Effector CD4-positive, alpha-beta T cell (primary cell): ENCODE results near the gene CSTB.

ENCODE experiments used
- DNase-seq: peaks from one replicate; pipeline ENCODE4 v3.0.0-alpha.2; 2020

Gene CSTB

DNA sequence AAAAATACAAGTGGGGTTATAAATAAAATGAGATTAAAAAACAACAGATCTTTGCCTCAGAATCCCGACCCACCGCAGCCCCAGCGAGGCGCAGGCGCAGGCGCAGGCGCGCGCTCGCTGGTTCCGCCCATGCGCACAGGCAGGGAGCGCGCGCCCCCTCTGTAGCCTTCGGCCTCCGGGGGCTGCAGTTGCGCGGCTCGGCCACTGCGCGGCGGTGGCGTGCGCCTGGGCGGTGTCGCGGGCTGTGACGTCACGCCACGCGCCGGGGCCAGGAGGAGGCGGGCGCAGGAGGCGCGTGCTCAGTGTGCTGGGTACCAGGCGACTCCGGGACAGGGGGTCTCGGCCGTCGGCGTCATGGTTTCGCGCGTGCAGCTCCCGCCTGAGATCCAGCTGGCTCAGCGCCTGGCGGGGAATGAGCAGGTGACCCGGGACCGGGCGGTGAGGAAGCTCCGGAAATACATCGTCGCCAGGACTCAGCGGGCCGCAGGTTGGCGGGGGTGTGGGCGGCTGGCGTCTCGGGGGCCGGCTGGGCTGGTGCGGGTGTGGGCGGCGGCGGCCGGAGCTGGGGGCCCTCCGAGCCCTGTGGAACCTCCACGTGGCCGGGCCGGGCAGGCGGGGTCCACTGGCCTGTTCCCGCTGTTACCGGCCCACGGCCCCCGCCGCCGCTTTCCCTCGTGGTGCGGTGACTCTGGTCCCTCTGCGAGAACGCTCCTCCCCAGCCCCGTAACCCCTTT, 13.3 kb upstream of the CSTB start, which contains the start of gene RRP1:
Gene RRP1, plus strand, starts transcription at position 302 of the 734 bp plus-strand sequence. Its CDS starts 53 bp downstream, at position 355.
- peak; percentile 93 for DNase-seq

DNA sequence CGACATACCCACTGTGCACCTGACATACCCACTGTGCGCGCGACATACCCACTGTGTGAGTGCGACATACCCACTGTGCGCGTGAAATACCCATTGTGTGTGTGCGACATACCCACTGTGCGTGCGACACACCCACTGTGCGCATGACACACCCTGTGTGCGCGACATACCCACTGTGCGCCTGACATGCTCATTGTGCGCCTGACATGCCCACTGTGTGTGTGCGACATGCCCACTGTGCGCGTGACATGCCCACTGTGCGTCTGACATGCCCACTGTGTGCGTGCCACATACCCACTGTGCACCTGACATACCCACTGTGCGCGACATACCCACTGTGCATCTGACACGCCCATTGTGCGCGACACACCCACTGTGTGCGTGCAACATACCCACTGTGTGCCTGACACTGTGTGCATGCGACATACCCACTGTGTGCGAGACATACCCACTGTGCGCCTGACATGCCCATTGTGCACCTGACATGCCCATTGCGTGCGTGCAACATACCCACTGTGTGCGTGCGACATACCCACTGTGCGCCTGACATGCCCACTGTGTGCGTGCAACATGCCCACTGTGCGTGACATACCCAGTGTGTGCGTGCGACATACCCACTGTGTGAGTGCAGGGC, 10.8 kb upstream of the CSTB start:
- no peak for DNase-seq

DNA sequence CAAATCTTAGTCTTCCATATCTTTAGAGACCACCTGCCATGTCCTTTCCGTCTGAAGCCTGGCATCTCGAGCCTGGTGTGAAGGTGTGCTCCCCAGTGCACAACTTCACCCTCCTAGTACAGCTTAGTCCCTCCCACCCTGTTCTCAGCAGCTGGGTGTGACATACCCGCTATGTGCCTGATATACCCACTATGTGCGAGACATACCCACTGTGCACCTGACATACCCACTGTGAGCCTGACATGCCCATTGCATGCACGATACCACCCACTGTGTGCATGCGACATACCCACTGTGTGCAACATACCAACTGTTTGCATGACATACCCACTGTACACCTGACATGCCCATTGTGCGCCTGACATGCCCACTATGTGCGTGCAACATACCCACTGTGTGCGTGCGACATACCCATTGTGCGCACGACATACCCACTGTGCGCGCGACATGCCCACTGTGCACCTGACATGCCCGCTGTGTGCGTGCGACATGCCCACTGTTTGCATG, 10.2 kb upstream of the CSTB start:
- DNase-seq = no peak

DNA sequence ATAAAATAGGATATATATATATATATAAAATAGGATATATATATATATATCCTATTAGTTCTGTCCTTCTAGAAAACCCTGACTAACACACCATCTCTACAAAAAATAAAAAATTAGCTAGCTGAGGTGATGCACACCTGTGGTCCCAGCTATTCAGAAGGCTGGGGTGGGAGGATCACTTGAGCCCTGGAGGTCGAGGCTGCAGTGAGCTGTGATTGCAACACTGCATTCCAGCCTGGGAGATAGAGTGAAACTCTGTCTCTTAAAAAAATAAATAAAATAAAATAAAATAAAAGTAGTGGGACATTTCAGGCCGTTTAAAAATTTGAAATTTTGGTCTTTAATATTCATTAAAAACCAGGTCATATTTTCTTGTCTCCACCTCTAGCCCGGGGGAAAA, 9.0 kb upstream of the CSTB start:
- no peak for DNase-seq

DNA sequence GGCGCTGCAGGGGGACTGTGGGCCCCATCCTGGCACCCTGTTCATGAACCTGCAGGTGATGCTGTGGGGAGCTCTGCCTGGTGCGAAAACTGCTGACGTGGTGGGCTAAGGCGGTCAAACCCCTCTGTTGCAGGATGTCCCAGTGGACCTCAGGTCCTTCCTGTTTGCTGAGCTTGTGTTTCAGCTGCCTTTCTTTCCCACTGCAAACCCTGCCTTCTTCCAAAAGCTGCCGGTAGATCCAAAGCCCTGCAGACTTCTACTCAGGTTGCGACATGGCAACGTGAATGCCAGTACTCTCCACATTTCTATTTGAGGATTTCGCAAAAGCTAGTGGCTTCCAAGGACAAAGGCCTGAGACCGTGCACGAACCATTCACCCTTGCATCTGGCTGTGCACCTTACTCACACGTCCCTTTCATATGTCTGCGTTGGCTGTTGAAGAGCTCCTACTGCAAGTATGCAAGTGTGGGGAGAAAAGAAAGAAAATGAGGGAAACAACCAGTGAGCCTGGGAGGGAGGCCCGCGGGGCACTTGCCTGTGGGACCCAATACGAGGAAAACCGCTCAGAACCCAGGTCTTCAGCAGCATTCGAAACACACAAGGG, 7.1 kb upstream of the CSTB start:
- DNase-seq = no peak

DNA sequence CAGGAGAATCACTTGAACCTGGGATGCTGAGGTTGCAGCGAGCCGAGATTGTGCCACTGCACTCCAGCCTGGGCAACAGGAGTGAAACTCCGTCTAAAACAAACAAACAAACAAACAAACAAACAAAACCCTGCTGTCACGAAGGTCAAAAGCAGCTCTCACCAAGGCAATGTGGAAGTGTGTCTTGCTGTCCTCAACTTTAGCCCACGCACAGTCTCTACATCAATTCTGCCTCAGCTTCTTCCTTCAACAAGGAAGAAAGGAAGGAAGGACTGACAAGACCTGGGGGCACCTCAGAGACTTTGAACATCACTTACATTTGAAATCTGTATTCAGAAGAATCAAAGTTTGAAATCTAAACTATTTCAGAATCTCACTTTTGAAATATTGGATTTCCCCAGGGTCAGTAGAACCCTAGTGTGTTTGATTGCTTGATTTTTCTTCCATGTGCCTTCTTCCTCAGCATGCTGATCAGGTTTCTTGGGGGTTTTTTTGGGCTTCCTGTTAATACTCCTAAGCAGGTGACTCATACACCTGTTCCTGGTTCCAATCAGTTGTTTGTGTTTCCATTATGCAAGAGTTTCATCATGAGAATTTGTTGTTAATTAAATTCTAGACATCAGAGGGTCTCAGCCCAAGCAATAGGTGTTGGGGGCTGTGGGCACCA, 6.5 kb upstream of the CSTB start:
- no peak for DNase-seq

DNA sequence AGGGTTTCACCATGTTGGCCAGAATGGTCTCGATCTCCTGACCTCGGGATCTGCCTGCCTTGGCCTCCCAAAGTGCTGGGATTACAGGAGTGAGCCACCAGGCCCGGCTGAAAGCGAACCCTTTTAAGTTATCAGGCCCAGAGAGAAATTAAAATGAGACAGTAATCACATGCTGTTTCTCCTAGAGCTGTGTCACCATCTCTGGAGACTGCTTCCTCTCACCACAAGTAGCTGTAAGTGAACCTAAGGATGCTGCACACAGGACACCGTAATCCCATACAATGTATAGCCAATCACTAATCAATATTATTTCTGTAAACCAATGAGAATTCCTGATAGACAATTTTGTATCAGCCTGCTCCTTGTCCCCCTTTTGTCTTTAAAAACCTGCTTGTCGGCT, 5.7 kb upstream of the CSTB start:
- DNase-seq = no peak

DNA sequence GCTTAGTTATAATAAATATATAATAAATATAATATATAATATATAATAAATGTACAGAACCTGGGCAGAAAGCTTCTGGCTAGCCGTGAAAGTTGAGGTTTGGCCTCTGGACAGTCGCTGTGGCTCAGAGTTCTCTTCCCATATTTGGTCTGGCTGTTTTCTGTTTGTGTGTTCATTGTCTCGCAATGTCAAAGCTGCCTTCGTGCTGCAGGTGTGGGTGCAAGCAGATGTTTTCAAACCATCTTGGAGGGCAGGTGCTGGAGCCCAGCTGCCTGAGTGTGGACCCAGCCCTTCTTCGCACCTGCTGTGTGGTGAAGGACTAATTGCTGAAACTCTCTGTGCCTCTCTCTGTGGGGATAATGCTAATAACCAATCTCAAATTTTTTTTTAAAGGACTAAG, 3.6 kb upstream of the CSTB start:
- DNase-seq = no peak

DNA sequence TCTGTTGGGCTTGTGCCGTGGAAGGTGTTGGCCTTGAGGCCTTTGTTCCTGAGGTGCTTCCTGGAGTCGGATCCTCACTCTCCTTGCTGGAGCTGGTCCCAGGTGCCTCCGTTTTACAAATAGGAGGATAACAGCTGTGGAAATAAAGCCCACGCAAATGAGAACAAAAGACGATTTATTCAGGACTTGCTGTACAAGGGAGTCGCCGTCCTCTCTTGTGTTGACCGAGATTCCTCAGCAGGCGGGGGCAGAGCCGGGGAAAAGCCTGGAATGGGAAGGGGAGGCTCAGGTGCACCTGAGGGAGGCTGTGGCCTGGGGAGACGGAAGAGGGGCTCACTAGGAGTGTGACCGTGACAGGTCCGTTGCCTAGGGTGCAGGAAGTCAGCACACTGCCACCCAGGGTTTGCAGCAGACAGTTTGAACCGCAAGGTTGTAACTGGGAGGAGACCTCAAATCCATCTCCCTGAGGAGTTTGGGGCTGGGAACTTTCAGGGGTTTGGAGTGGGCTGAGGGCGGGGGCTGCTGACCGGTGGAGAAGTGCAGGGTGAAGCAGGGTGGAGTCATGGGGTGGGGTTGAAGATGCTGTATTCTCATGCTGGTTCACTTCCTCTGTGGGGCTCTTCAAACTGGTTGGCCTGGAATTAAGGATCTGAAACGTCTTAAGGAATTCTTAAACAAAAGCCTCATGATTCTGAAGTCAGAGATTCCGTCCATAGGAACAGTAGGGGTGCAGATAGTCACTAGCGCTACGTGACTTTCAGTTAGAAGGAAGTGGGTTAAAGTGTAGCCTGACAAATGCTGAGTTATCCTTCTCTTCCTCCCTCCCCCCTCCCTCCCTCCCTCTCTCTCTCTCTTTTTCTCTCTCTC, 2.6 kb upstream of the CSTB start:
- no peak for DNase-seq

DNA sequence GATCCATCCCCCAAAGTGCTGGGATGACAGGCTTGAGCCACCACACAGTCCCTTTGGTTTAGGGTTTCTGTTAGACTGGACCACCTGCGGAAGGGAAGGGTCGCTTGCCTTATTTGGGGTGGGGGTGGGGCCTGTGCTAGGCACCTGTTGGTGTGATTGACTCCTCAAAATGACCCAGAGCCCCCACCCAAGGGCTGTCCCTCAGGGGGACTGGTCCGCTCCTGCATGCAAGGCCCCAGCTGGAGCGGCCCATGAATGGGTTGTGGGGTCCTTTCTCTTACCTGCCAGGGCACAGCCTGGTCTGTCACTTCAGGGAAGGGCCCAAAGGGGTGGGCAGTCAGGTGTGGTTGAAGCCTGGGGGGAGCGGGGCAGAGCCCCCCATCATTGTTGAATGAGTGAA, 1.8 kb upstream of the CSTB start:
- DNase-seq = no peak

DNA sequence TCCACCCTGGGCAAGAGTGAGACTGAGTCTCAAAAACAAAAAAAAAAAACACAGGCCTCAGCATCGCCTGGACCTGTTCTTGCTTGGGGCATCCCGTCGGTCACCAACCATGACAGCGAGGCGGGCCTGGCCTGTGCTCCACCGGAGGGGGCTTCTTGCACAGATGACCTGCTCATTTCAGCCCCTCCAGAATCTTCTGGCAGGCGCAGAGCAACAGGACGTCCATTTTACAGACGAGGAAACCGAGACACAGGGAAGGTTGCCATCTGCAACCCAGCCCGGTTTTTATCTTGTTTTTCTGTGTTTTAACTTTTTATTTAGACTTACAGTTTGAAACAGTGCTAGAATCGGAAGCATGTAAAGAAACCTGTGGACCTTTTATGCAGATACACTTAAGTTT, 918 bp downstream of the CSTB start:
- no peak for DNase-seq

DNA sequence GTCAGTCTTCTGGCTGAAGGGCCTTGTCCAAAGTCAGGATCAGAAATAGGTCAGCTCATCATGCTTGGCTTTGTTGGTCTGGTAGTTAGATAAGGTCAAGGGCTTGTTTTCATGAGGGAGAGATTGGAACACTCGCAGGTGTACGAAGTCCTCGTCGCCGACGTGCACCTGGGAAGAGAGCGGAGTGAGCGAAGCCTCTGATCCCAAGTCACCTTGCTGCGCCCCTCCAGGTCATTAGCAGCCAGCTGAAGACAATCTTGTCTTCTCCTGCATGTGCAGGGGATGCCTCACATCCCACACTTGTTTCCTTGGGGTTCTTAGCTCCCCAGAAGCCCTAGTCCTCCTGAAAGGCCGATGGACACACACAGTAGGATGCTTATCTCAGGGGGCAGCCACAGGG, 1.9 kb downstream of the CSTB start:
- no peak for DNase-seq

DNA sequence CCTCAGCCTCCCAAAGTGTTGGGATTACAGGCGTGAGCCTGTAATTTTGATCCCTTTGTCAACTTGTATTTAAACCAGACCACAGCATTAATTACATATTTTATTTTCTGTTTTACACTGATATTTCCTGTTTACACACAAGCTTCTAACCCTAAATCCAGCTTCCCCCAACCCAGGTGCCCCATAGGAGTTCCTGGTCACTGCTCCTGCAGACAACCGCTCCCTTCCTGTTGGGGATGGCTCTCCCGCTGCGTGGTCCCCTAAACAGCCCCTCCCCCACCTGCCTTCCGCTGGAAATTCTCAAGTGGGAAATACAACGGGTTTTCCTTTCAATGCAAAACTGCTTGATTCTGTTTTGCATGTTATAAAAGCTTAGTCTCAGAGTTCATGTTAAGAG, 3.7 kb downstream of the CSTB start:
- DNase-seq = no peak

DNA sequence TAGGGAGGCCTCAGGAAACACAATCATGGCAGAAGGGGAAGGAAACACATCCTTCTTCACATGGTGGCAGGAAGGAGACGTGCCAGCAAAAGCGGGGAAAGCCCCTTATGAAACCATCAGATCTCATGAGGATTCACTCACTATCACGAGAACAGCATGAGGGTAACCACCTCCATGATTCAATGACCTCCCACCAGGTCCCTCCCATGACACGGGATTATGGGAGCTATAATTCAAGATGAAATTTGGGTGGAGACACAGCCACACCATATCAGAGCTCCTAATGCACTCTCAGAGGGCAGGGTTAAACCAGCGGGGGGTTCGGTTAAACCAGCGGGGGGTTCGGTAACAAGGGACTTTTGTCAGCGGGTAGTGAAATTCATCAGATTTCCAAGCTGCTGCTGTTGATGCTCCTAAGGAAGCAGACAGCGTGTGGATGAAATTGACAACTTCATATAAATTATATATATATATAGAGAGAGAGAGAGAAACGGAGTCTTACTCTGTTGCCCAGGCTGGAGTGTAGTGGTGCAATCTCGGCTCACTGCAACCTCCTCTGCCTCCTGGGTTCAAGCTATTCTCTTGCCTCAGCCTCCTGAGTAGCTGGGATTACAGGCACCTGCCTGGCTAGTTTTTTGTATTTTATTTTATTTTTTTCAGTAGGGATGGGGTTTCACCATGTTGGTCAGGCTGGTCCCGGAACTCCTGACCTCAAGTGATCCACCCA, 4.2 kb downstream of the CSTB start:
- no peak for DNase-seq

DNA sequence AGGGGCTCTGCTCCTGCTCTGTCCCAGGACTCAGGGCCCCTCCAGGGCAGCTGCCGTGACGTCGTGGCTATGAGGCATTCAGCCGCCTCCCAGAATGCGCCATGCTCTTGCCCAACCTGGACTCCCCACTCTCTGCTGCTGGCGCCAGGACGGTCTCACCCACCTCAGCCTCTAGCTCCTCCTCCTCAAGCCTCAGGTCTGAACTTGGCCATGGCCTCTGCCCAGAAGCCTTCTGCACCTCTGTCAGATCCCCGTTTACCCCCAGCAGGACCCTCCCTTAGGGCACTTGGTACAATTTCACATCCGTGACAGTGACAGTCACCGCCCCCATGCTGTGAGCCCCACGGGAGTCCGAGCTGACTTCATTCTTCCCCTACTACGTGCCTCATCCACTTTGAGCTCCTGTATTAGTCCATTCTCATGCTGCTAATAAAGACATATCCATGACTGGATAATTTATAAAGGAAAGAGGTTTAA, 4.9 kb downstream of the CSTB start:
- no peak for DNase-seq

DNA sequence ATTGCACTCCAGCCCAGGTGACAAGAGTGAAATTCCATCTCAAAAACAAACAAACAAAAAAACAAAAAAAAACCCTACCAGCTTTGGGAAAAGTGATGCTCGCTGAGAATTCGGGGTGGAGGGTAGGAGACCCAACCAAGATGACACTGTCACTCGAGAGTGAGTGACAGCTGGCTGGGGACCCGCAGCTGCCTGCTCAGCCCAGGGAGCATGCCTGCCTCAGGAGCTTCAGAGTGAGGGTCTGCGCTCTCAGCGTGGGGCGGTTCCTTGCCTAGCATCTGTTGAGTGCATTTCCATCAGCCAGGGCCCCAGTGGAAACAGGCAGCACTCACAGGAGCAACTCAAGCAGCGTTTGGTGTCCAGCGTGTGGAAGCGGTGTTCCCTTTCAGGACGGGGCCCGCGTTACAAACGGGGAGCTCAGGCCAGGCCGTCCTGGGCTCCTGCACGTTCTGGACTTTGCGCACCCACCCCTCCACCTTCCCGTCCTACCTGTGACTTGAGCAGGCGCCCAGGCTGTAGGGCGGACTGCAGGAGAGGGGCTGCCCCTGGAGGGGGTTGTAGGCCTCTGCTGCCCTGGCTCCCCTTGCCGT, 5.9 kb downstream of the CSTB start:
- DNase-seq = no peak

DNA sequence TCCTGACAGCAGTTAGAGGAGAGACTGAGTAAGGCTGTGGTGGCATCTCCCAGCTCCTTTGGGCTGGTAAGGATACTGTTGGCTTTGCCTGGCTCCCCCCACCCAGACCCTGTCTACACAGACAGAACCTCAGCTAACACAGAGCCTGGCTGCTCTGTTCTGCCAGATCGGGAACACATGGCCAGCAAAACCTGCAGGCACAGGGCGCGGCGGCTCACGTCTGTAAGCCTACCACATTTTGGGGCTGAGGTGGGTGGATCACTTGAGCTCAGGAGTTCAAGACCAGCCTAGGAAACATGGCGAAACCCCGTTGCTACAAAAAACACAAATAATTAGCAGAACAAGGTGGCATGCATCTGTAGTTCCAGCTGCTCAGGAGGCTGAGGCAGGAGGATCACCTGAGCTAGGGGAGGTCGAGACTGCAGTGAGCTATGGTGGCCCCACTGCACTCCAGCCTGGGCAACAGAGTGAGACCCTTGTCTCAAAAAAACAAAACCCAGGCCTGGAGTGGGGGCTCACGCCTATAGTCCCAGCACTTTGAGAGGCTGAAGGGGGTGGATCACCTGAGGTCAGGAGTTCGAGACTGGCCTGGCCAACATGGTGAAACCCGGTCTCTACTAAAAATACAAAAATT, 6.7 kb downstream of the CSTB start:
- DNase-seq = no peak

DNA sequence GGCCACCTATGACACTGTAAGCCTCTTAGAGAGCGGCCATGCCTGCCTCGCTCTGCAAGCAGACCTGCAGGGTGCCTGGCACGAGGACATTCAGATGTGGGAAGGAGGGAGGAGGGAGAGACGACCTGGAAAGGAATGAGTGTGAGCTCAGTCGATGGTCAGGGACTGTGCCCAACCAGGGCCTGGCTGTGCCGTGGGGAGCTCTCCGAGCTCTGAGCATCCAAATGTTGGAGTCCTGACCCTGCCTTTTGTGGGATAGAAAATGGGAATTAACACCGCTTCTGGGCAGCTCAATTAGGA, 7.3 kb downstream of the CSTB start:
- no peak for DNase-seq

DNA sequence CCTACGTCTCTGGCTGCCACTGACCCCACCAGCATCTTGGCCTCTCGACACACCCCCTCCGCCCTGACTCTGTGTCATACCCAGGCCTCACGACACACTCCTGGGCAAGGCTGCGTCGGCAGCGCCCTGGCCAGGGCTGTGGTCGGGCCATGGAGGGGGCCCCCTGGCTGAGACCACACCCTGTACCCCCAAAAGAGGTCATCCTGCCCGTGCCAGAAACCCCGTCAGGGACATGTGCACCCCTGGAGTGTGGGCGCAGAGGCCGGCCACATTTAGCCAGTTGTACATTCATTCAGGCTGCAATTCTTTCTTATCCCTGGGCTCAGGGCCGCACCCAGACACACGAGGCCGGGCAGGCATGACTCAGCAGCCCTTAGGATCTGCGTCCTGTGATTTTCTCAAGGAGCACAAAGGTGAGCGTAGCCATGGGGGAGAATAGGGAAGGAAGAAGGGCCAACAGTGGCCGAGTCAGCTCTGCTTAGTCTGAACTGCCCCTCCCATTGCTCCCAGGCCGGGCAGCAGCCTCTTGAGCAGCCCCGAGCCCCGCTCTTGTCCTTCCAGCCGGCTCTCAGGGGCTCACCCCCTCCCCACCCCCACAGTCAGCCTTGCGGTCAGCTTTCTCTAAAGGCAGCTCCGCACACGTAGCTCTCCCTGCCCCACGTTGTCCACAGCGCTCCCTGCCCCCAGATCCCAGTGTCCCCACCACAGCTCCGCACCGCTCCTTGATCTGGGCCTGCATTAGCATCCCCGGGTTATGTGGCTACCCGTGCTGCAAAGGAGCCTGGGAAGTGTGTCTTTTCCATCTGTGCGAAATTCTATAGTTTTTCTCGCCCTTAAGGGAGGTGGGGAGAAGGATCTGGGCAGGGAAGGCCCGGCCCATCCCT, 7.9 kb downstream of the CSTB start:
- DNase-seq = no peak

DNA sequence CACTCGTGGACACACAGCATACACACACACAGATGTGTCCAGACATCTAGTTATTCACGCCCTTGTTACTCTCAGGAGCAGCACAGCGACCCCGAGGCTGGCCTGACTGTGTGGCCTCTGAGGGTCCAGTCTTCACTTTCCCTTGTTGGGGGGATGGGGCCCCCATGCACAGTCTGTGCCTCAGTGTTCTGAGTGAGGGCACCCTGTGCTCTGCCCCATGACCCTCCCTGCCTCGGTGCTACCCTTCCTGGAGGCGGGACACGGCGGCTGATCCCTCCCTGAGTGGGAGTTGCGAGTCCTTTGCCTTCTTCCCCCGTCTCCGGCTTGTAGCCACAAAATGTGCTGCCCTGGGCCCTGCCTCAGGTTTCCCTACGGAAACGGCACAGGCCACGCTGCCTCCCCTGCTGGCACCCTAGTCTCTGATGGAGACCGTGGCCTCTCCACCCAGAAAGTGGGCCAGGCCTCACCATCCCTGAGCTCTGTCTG, 8.6 kb downstream of the CSTB start:
- no peak for DNase-seq
